NCI-H82 treated with DMSO at 0.1 percent for 48 hours (cell line): ENCODE measurements around the gene U2AF2.

Experiments used
- DNase-seq: peaks from one replicate; lab custom pipeline; 2025; ENCODE audit not compliant: unreplicated experiment; lab: John Stamatoyannopoulos, UW

Gene U2AF2

GRCh38 chr19:55656552-55656951 is 1.7 kb downstream of the U2AF2 start:
- DNase-seq = no peak

- DNase-seq = no peak
Observed at GRCh38 chr19:55656988-55657747, 2.3 kb downstream of the U2AF2 start.

- no peak for DNase-seq
Observed at GRCh38 chr19:55658846-55659459, 4.1 kb downstream of the U2AF2 start.

GRCh38 chr19:55659822-55660221 is 5.0 kb downstream of the U2AF2 start:
- no peak for DNase-seq

- DNase-seq = no peak
Observed at GRCh38 chr19:55660404-55660803, 5.6 kb downstream of the U2AF2 start.

GRCh38 chr19:55660991-55661390 is 6.2 kb downstream of the U2AF2 start:
- no peak for DNase-seq

GRCh38 chr19:55661826-55662225 is 7.0 kb downstream of the U2AF2 start:
- DNase-seq = no peak

GRCh38 chr19:55663846-55664536 is 9.2 kb downstream of the U2AF2 start:
- DNase-seq = no peak

- no peak for DNase-seq
Observed at GRCh38 chr19:55666343-55667005, 11.6 kb downstream of the U2AF2 start.

- DNase-seq = no peak
Observed at GRCh38 chr19:55667006-55667381, 12.2 kb downstream of the U2AF2 start.

GRCh38 chr19:55667511-55667910 is 12.7 kb downstream of the U2AF2 start:
- DNase-seq = no peak

GRCh38 chr19:55667958-55668357 is 13.1 kb downstream of the U2AF2 start:
- no peak for DNase-seq

- no peak for DNase-seq
Observed at GRCh38 chr19:55668603-55669348, 13.9 kb downstream of the U2AF2 start.

GRCh38 chr19:55669418-55670279 is 14.8 kb downstream of the U2AF2 start:
- DNase-seq = no peak

- no peak for DNase-seq
Observed at GRCh38 chr19:55670280-55671053, 15.6 kb downstream of the U2AF2 start.

GRCh38 chr19:55671054-55671378 is 16.2 kb downstream of the U2AF2 start:
- DNase-seq = no peak

GRCh38 chr19:55672418-55672817 is 17.6 kb downstream of the U2AF2 start:
- DNase-seq = no peak

- DNase-seq = no peak
Observed at GRCh38 chr19:55673465-55673864, 18.6 kb downstream of the U2AF2 start.

GRCh38 chr19:55673889-55674288 is 19.1 kb downstream of the U2AF2 start:
- no peak for DNase-seq
